Activated T-cell treated with anti-CD3 and anti-CD28 coated beads for 24 hours (primary cell): Measurements from ENCODE around the gene CHCHD6.

Source experiments
- DNase-seq: peaks from one replicate; pipeline ENCODE4 v3.0.0-alpha.2; 2020; ENCODE audit warnings: low read depth

Gene CHCHD6

GRCh38 chr3:126827121-126827520, 123.1 kb downstream of the CHCHD6 start:
- DNase-seq: no peak

- DNase-seq: no peak
Measured at GRCh38 chr3:126828306-126828705, 124.3 kb downstream of the CHCHD6 start.

- no peak for DNase-seq
Measured at GRCh38 chr3:126832933-126833332, 128.9 kb downstream of the CHCHD6 start.

- no peak for DNase-seq
Measured at GRCh38 chr3:126834596-126835471, 130.8 kb downstream of the CHCHD6 start.

- no peak for DNase-seq
Measured at GRCh38 chr3:126835472-126836219, 131.6 kb downstream of the CHCHD6 start.

- DNase-seq: no peak
Measured at GRCh38 chr3:126836220-126836860, 132.3 kb downstream of the CHCHD6 start.

- no peak for DNase-seq
Measured at GRCh38 chr3:126837773-126838172, 133.7 kb downstream of the CHCHD6 start.

GRCh38 chr3:126845920-126846715, 142.1 kb downstream of the CHCHD6 start:
- no peak for DNase-seq

GRCh38 chr3:126847061-126847460, 143.0 kb downstream of the CHCHD6 start:
- DNase-seq: no peak

- DNase-seq: no peak
Measured at GRCh38 chr3:126848991-126849390, 145.0 kb downstream of the CHCHD6 start.

- no peak for DNase-seq
Measured at GRCh38 chr3:126849768-126850167, 145.7 kb downstream of the CHCHD6 start.

- no peak for DNase-seq
Measured at GRCh38 chr3:126850370-126851085, 146.5 kb downstream of the CHCHD6 start.

- DNase-seq: no peak
Measured at GRCh38 chr3:126851382-126851781, 147.3 kb downstream of the CHCHD6 start.

GRCh38 chr3:126851934-126852333, 147.9 kb downstream of the CHCHD6 start:
- no peak for DNase-seq

GRCh38 chr3:126852511-126852910, 148.5 kb downstream of the CHCHD6 start:
- DNase-seq: no peak

- DNase-seq: no peak
Measured at GRCh38 chr3:126854666-126855065, 150.6 kb downstream of the CHCHD6 start.

GRCh38 chr3:126855374-126855773, 151.3 kb downstream of the CHCHD6 start:
- DNase-seq: no peak

- no peak for DNase-seq
Measured at GRCh38 chr3:126857928-126858327, 153.9 kb downstream of the CHCHD6 start.

GRCh38 chr3:126858401-126858800, 154.4 kb downstream of the CHCHD6 start:
- no peak for DNase-seq

- no peak for DNase-seq
Measured at GRCh38 chr3:126858887-126859286, 154.8 kb downstream of the CHCHD6 start.
